Measurements from ENCODE around the gene SLC4A5.
A peak's percentile ranks its signal among the peaks of the same experiment; 100 is the strongest.

The SLC4A5 gene

DNA sequence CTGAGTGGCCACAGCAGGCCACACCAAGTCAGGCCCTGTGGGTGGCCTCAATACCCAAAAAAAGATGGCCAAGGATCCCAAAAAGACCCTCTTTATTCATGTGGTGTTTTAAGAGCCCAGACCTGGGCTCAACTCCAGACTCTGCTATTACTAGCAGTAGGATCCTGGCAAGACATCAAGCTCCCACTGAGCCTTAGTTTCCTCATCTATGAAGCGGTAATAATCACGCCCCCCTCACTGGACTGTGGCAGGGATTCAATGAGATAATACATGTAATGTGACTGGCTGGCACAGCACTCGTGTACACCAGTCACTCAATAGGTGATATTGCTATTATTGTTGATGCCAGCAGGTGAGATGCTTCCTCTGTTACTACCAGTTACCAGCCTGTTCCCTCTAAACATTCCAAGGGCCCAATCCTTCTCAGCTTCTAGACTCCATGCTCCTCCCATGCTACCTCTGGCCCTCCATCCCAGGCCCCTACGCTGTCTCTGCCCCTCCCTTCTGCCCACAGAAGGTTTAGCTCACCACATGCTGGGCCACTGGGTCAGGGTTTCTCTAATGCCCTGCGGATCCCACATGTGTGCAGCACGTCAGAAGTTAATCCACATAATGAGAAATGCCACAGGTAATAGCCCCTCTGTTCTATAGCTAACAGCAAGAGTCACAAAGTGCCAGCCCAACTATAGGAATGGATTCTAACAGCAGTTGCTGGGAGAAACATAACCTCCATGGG, 51.2 kb downstream of the SLC4A5 start:
- CTCF ChIA-PET: interaction anchor here (1.3 to 1.4 kb wide), 3 partner anchors 13 to 43 kb away, joined by 3 to 4 read pairs (median 4); no protein-coding TSS in a partner anchor
- TF ChIP-seq, protein P1, sequence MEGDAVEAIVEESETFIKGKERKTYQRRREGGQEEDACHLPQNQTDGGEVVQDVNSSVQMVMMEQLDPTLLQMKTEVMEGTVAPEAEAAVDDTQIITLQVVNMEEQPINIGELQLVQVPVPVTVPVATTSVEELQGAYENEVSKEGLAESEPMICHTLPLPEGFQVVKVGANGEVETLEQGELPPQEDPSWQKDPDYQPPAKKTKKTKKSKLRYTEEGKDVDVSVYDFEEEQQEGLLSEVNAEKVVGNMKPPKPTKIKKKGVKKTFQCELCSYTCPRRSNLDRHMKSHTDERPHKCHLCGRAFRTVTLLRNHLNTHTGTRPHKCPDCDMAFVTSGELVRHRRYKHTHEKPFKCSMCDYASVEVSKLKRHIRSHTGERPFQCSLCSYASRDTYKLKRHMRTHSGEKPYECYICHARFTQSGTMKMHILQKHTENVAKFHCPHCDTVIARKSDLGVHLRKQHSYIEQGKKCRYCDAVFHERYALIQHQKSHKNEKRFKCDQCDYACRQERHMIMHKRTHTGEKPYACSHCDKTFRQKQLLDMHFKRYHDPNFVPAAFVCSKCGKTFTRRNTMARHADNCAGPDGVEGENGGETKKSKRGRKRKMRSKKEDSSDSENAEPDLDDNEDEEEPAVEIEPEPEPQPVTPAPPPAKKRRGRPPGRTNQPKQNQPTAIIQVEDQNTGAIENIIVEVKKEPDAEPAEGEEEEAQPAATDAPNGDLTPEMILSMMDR (IDR thresholded peaks at IDR 0.05; ENCODE audit: control extremely low read depth, extremely low read depth, low read depth, missing control alignments): no peak
- no peak for DNase-seq (ENCODE audit: extremely low spot score)
- POLR2A ChIA-PET: no interaction called here

DNA sequence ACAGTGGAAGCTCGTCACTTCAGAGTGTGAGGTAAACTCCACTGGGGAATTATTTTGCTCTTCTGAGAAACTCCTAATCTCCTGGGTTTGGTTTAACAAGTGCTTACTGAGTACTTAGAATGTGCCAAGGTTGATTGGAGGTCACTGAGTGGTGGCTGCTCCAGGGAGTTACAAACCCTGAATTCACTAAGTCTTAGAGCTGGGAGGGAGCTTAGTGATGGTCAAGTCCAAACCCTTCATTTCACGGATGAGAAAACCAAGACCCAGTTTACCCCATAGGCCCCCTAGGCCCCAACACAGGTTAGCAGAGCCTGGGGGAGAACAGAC, 52.0 kb downstream of the SLC4A5 start:
- CTCF ChIA-PET: interaction anchor here (0.8 to 1.5 kb wide), 5 partner anchors 10 to 44 kb away, joined by 3 to 6 read pairs (median 4); no protein-coding TSS in a partner anchor
- TF ChIP-seq, protein P1 (IDR thresholded peaks at IDR 0.05; ENCODE audit: control extremely low read depth, extremely low read depth, low read depth, missing control alignments): no peak
- POLR2A ChIA-PET: no interaction called here
- DNase-seq (ENCODE audit: extremely low spot score): no peak

GRCh38 chr2:74290466-74291217, 52.6 kb downstream of the SLC4A5 start:
- peak; percentile 57 for DNase-seq (ENCODE audit: extremely low spot score)
- POLR2A ChIA-PET: no interaction called here

GRCh38 chr2:74290066-74290465, 53.1 kb downstream of the SLC4A5 start:
- ChIA-PET POLR2A (no interaction called here), CTCF (interaction anchor here (1.5 kb wide), 1 partner anchor 9 kb away, joined by 5 read pairs; no protein-coding TSS in a partner anchor)
- DNase-seq (ENCODE audit: extremely low spot score): no peak
- TF ChIP-seq, protein P1 (IDR thresholded peaks at IDR 0.05; ENCODE audit: control extremely low read depth, extremely low read depth, low read depth, missing control alignments): no peak

More at GRCh38 chr2:74290466-74291217, 52.6 kb downstream of the SLC4A5 start:
- TF ChIP-seq, protein P1 (IDR thresholded peaks at IDR 0.05; ENCODE audit: control extremely low read depth, extremely low read depth, low read depth, missing control alignments): no peak
- CTCF ChIA-PET: interaction anchor here (0.8 to 1.5 kb wide), 4 partner anchors 10 to 44 kb away, joined by 3 to 6 read pairs (median 4); no protein-coding TSS in a partner anchor

GRCh38 chr2:74286725-74287124, 56.5 kb downstream of the SLC4A5 start:
- POLR2A ChIA-PET: no interaction called here
- DNase-seq (ENCODE audit: extremely low spot score): no peak
- CTCF ChIA-PET: interaction anchor here (1.7 to 3.4 kb wide), 3 partner anchors 17 to 48 kb away, joined by 4 to 15 read pairs (median 5); no protein-coding TSS in a partner anchor
- TF ChIP-seq, protein P1 (IDR thresholded peaks at IDR 0.05; ENCODE audit: control extremely low read depth, extremely low read depth, low read depth, missing control alignments): no peak

DNA sequence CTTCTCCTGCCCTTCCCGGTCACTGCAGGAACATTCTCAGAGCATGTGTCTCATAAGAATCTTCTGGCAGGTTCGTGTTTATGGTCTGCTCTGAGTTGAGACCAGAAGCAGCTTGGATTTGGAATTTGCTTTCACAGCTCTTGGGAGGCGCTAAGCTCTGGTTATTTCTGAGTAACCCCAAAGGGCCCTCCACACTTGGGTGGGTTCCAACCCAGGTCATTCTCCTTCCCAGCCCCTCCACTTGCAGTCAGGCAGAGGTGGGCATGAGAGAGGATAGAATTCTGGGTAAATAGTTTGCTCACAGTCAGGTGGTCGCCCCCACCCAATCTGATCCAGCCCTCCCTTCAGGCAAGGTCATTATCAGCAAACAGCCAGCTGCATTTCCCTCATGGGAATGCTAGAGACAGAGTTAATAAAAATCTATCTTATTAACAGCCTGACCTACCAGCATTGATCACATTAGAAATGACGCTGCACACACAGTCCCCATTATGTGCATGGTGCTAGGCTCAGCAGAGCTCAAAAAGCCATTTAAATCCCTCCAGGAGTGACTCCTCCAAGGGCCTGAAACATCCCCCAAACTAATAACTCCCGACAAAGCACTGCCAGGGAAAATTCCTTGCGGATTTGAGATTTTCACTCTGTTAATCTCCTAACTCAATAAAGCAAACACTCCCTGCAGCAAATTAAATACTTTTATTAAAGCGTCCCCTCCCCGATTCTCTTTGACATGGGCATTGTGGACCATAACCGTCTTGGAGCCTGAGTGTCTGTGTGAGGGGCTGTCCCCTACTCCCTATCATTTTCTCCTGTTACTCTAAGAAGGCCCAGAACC, 61.9 kb downstream of the SLC4A5 start:
- ChIA-PET POLR2A (no interaction called here), CTCF (interaction anchor here (0.9 to 2.6 kb wide), 5 partner anchors 10 to 52 kb away, joined by 3 to 7 read pairs (median 5); no protein-coding TSS in a partner anchor)
- TF ChIP-seq, protein P1 (IDR thresholded peaks at IDR 0.05; ENCODE audit: control extremely low read depth, extremely low read depth, low read depth, missing control alignments): no peak
- no peak for DNase-seq (ENCODE audit: extremely low spot score)
